Ovary (tissue), 10 donors: ENCODE data around the gene COMMD9. TPM values are rescaled to one million over a fixed set of nuclear protein-coding genes. Genes with fewer than 3 reads are reported as not detected.
A peak's percentile ranks its signal among the peaks of the same experiment; 100 is the strongest.

ENCODE experiments used
- DNase-seq, 5 donors: peaks; one replicate each; pipeline ENCODE4 v3.0.0-alpha.2; 2019 to 2020
- H3K27ac ChIP-seq, 2 donors: fragments of 200-600 bp; one replicate each; pipeline versions ENCODE4 v1.5.1 to v1.8.0; 2019 to 2022
- H3K27me3 ChIP-seq: fragments of 200-600 bp; one replicate; pipeline ENCODE4 v1.8.0; 2022
- H3K36me3 ChIP-seq: fragments of 200-600 bp; sonication (generic); one replicate; pipeline ENCODE4 v1.5.1; 2019
- H3K4me1 ChIP-seq: one replicate; pipeline ENCODE4 v1.8.1; 2013; ENCODE audit warnings: mild to moderate bottlenecking, moderate library complexity; ENCODE audit not compliant: insufficient read depth
- H3K4me3 ChIP-seq: fragments of 200-600 bp; sonication (generic); one replicate; pipeline ENCODE4 v1.5.1; 2017
- H3K9me3 ChIP-seq, 2 donors: fragments of 200-600 bp in 1 of 2; sonication (generic) in 1 of 2; one replicate each; pipeline versions ENCODE4 v1.5.1 to v1.8.1; 2013 to 2019; ENCODE audit warnings: mild to moderate bottlenecking in 1 of 2, moderate library complexity in 1 of 2
- EP300 ChIP-seq: sonication (generic); formaldehyde crosslinking; IDR thresholded peaks from one replicate; pipeline ENCODE4 v1.6.1; 2017; ENCODE audit warnings: antibody characterized with exemption
- POLR2A ChIP-seq: fragments of 450-650 bp; IDR thresholded peaks from one replicate; pipeline ENCODE4 v1.6.1; 2017; ENCODE audit warnings: antibody characterized with exemption, mild to moderate bottlenecking, moderate library complexity
- WGBS, 3 donors: extraction: QIAGEN DNeasy Blood & Tissue Kit in 1 of 3; methylation state at CpG; one replicate each; pipeline versions ENCODE4 v1.1.5 to v1.1.7; 2013 to 2017; 5-methylcytosine and 5-hydroxymethylcytosine counted together
- intact Hi-C, 4 donors: fragments of 100-400 bp; cut with DNase I; formaldehyde crosslinking; loops; one replicate each; pipeline versions ENCODE4 v1.11.0 to v1.15.1; 2022 to 2023
- long read RNA-seq, 3 donors: library from polyadenylated mRNA in 2 of 3; unstranded in 2 of 3; transcript quantifications; one replicate each; pipeline ENCODE4 v2.0.0 and lab custom pipeline, GENCODE V29; 2021 to 2026
- polyA plus RNA-seq, 2 donors: library from polyadenylated mRNA; stranded (reverse); fragments of 200-250 nt in 1 of 2; fragments of 350-450 nt in 1 of 2; fragmentation: Illumina TruSeq in 1 of 2; extraction: RNeasy Lipid Tissue Mini Kit (QIAGEN cat#74804) in 1 of 2; gene quantifications; one replicate each; pipeline ENCODE4 v1.2.3, GENCODE V29; 2013 to 2014
- total RNA-seq, 7 donors: library from RNA; depleted of rRNA in 2 of 7; stranded (reverse); fragments of >200 nt in 2 of 7; fragmentation: NEBNext Ultra II Directional in 3 of 7; extraction: Animal tissue kit (Norgen Biotek cat#: 25700) in 3 of 7; gene quantifications; one replicate each; pipeline versions ENCODE4 v1.1.0 to v1.2.4, GENCODE V29; 2016 to 2023
- TF ChIP-seq, protein P1 (sequence below), 3 donors: fragments of 450-650 bp in 2 of 3; fragments of 200-600 bp in 1 of 3; IDR thresholded peaks; one replicate each; pipeline versions ENCODE4 v1.5.1 to v1.8.0; 2016 to 2022; ENCODE audit warnings: antibody characterized with exemption in 3 of 3, mild to moderate bottlenecking in 1 of 3
- donor health status: DM: no; HTN: no; CAD: no; lungs with moderate emphysema.
- donor health status: DM: no; HTN: no; CAD: no.
- donor health status: Bipolar disorder and iron deficiency.
- donor health status: DM: yes; HTN: yes; CAD: no.
- donor health status: DM: no; HTN: no; CAD: no.
- donor health status: DM: yes; HTN: yes; CAD: no.

Gene COMMD9
- total RNA-seq (10 to 100 TPM; 18.4 to 47.6 (median 33.0) TPM), polyA plus RNA-seq (10 to 100 TPM; 25.5 to 51.5 TPM)
- long read RNA-seq, donor 1, transcript COMMD9-201 (6 exons, 2,954 nt), result major isoform, 105 of 116 reads
- long read RNA-seq, donor 1, partial matches to known transcripts, result 1 of 116 reads
- long read RNA-seq, donor 1, other reads (novel, unspliced or antisense), result 9 of 116 reads
- long read RNA-seq, donor 2, transcript COMMD9-201 (6 exons, 2,954 nt), result major isoform, 22 of 26 reads
- long read RNA-seq, donor 2, partial matches to known transcripts, result 0 of 26 reads
- long read RNA-seq, donor 2, other reads (novel, unspliced or antisense), result 0 of 26 reads
- long read RNA-seq, donor 3, transcript COMMD9-201 (6 exons, 2,954 nt), result major isoform, 45 of 52 reads
- long read RNA-seq, donor 3, partial matches to known transcripts, result 0 of 52 reads
- long read RNA-seq, donor 3, other reads (novel, unspliced or antisense), result 5 of 52 reads

DNA sequence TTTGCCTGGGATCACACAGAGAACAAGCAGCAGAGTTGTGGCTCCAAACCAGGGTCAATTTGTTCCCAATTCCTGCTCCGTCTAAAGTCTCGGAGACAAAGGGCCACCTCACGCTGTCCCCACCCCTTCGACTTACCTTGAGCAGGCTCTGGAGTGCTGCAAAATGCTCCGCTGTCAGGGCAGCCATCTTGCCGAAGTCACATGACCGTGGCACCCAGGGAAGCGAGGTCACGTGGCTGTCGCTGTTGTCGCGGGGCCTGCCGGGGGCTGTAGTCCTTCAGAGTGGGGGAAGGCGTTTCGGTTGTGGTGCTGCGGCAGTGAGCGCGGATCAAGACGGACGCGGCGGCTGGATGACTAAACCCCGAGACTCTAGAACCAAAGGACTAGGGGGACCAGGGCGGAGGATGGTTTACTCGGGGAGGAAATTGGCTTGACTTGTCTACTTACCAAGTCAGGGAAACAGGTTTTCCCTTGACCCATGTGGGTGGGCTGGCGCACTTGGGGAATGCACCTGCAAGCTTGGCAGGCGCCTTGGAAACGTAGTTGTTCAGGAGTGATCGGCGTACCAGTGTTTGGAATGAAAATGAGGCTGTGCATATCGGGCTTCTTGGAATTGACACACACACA, at the start of gene COMMD9:
COMMD9 (minus strand) TSS at position 199 of the 627 bp plus-strand sequence; CDS start at position 187, 12 bp downstream.
- Histone ChIP-seq H3K27me3 (no peaks in the 10 kb centered on the region), H3K9me3 (no peaks in the 10 kb centered on the region), H3K4me1 (peaks cover 3% of the 10 kb centered on the region), H3K36me3 (no peaks in the 10 kb centered on the region), H3K4me3 (peak within 1 kb of the TSS; percentile 62), H3K27ac (no peak within 1 kb of the TSS)
- DNase-seq, result peak; percentile 91 to 93 (median 92)
- WGBS, 3 donors, result 1 to 2% (median 1%) methylated on average over 31 of the region's 31 CpGs
- no peak for TF ChIP-seq EP300
- peak; percentile 8 for TF ChIP-seq POLR2A
- intact Hi-C loops, result no loop called here

- 60 to 67% (median 60%) methylated on average over 2 of the region's 2 CpGs for WGBS, 3 donors
- Histone ChIP-seq H3K4me3 (no peak overlapping the region), H3K4me1 (no peaks in the 10 kb centered on the region), H3K27me3 (no peaks in the 10 kb centered on the region), H3K36me3 (no peaks in the 10 kb centered on the region), H3K9me3 (no peaks in the 10 kb centered on the region), H3K27ac (no peak overlapping the region)
- TF ChIP-seq EP300 (no peak), POLR2A (no peak)
- TF ChIP-seq, protein P1, sequence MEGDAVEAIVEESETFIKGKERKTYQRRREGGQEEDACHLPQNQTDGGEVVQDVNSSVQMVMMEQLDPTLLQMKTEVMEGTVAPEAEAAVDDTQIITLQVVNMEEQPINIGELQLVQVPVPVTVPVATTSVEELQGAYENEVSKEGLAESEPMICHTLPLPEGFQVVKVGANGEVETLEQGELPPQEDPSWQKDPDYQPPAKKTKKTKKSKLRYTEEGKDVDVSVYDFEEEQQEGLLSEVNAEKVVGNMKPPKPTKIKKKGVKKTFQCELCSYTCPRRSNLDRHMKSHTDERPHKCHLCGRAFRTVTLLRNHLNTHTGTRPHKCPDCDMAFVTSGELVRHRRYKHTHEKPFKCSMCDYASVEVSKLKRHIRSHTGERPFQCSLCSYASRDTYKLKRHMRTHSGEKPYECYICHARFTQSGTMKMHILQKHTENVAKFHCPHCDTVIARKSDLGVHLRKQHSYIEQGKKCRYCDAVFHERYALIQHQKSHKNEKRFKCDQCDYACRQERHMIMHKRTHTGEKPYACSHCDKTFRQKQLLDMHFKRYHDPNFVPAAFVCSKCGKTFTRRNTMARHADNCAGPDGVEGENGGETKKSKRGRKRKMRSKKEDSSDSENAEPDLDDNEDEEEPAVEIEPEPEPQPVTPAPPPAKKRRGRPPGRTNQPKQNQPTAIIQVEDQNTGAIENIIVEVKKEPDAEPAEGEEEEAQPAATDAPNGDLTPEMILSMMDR (IDR thresholded peaks at IDR 0.05), result no peak
- DNase-seq, result no peak
- intact Hi-C loops, result no loop called here
Observed at GRCh38 chr11:36333897-36334296, 44.7 kb upstream of the COMMD9 start.

- no peaks in the 10 kb centered on the region for H3K9me3 ChIP-seq
- H3K4me3 ChIP-seq, result no peak overlapping the region
- no peak for DNase-seq
- H3K4me1 ChIP-seq, result no peaks in the 10 kb centered on the region
- TF ChIP-seq POLR2A, result no peak
- no peak for TF ChIP-seq EP300
- TF ChIP-seq, protein P1 (IDR thresholded peaks at IDR 0.05), result no peak
- no peak overlapping the region for H3K27ac ChIP-seq
- 90 to 97% (median 95%) methylated on average over 1 of the region's 1 CpG for WGBS, 3 donors
- H3K27me3 ChIP-seq, result no peaks in the 10 kb centered on the region
- intact Hi-C loops, result no loop called here
- H3K36me3 ChIP-seq, result no peaks in the 10 kb centered on the region
Observed at GRCh38 chr11:36333468-36333867, 44.2 kb upstream of the COMMD9 start.

DNA sequence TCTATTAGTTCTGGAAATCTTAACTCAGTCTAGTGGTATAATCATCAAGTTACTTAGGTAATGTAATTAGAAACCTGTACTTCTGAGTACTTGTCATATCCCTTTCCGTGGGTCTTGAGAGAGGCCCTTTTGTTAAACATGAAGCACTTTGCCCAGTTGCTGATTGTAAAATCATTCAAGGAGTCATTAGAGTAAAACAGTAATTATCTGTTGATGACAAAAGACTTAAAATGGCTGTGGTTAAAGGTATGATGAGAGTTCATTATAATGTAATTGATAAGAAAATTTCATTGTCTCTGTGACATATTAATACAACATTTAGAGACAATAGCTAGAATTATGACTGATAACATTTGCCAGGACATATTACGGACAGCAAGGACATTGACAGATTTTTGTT, 41.2 kb upstream of the COMMD9 start:
- H3K36me3 ChIP-seq, result no peaks in the 10 kb centered on the region
- WGBS, 3 donors, result 94 to 96% (median 95%) methylated on average over 2 of the region's 2 CpGs
- no peaks in the 10 kb centered on the region for H3K4me1 ChIP-seq
- no peak overlapping the region for H3K27ac ChIP-seq
- intact Hi-C loops, result no loop called here
- TF ChIP-seq EP300, result no peak
- TF ChIP-seq, protein P1 (IDR thresholded peaks at IDR 0.05), result no peak
- H3K9me3 ChIP-seq, result no peaks in the 10 kb centered on the region
- H3K4me3 ChIP-seq, result no peak overlapping the region
- H3K27me3 ChIP-seq, result no peaks in the 10 kb centered on the region
- DNase-seq, result no peak
